Urothelium cell line (cell line): Measurements from ENCODE around the gene MRE11.
"Not testable (repeated sequence)": the region's sequence is repeated elsewhere in the genome, so short reads cannot be mapped to it uniquely, and the experiment has no call there.

Experiments used
- DNase-seq: peaks from one replicate; pipeline ENCODE4 v3.0.0; 2011; ENCODE audit warnings: low spot score, mixed read lengths
- FAIRE-seq: peaks from 2 replicates; lab custom pipeline; 2011; peaks lifted over from hg19 to GRCh38; lab: Jason Lieb, UNC

MRE11 gene

GRCh38 chr11:94433049-94433448 is 60.6 kb downstream of the MRE11 start:
- FAIRE-seq (no peak), DNase-seq (no peak)

- no peak for DNase-seq
- no peak for FAIRE-seq
Measured at GRCh38 chr11:94424662-94425061, 69.0 kb downstream of the MRE11 start.

GRCh38 chr11:94424011-94424410 is 69.6 kb downstream of the MRE11 start:
- FAIRE-seq (no peak), DNase-seq (no peak)

- DNase-seq = no peak
Measured at GRCh38 chr11:94423507-94423906, 70.1 kb downstream of the MRE11 start.

GRCh38 chr11:94418123-94418765 is 75.4 kb downstream of the MRE11 start:
- DNase-seq (no peak), FAIRE-seq (no peak)

More at GRCh38 chr11:94423507-94423906, 70.1 kb downstream of the MRE11 start:
- no peak for FAIRE-seq

- no peak for FAIRE-seq
- no peak for DNase-seq
Measured at GRCh38 chr11:94417386-94417987, 76.2 kb downstream of the MRE11 start.

GRCh38 chr11:94405062-94405833 is 88.4 kb downstream of the MRE11 start:
- FAIRE-seq (no peak), DNase-seq (no peak)

- DNase-seq (no peak), FAIRE-seq (no peak)
Measured at GRCh38 chr11:94402355-94402754, 91.3 kb downstream of the MRE11 start.

GRCh38 chr11:94401773-94402265 is 91.8 kb downstream of the MRE11 start:
- no peak for FAIRE-seq

GRCh38 chr11:94400839-94401772 is 92.5 kb downstream of the MRE11 start, which contains the start of gene GPR83:
Gene GPR83, minus strand, starts transcription at chr11:94401419. Its CDS starts 172 bp downstream, at chr11:94401247.
- no peak for FAIRE-seq
- no peak for DNase-seq

More at GRCh38 chr11:94401773-94402265, 91.8 kb downstream of the MRE11 start:
- no peak for DNase-seq

- DNase-seq (no peak), FAIRE-seq (no peak)
Measured at GRCh38 chr11:94400457-94400838, 93.2 kb downstream of the MRE11 start.

GRCh38 chr11:94400050-94400449 is 93.6 kb downstream of the MRE11 start:
- FAIRE-seq = no peak
- DNase-seq = no peak

- no peak for DNase-seq
- FAIRE-seq = no peak
Measured at GRCh38 chr11:94398101-94398500, 95.5 kb downstream of the MRE11 start.

- FAIRE-seq (no peak), DNase-seq (no peak)
Measured at GRCh38 chr11:94396282-94396681, 97.4 kb downstream of the MRE11 start.

- not testable (repeated sequence) for DNase-seq, FAIRE-seq
Measured at GRCh38 chr11:94391937-94392336, 101.7 kb downstream of the MRE11 start.

GRCh38 chr11:94379613-94380012 is 114.0 kb downstream of the MRE11 start:
- no peak for FAIRE-seq
- no peak for DNase-seq

GRCh38 chr11:94376841-94377240 is 116.8 kb downstream of the MRE11 start:
- FAIRE-seq = no peak

GRCh38 chr11:94370576-94370975 is 123.1 kb downstream of the MRE11 start:
- FAIRE-seq, DNase-seq: not testable (repeated sequence)

More at GRCh38 chr11:94376841-94377240, 116.8 kb downstream of the MRE11 start:
- no peak for DNase-seq
